Parathyroid adenoma (tissue), 2 donors: ENCODE data around the gene COL1A2.

Experiments used
- H2AFZ ChIP-seq: fragments of 300-600 bp; sonication (generic); one replicate; pipeline ENCODE4 v1.7.0; 2017; ENCODE audit warnings: antibody characterized with exemption, mild to moderate bottlenecking
- H3K27ac ChIP-seq: fragments of 300-600 bp; sonication (generic); one replicate; pipeline ENCODE4 v1.7.0; 2017
- H3K27me3 ChIP-seq: fragments of 300-600 bp; sonication (generic); one replicate; pipeline ENCODE4 v1.7.0; 2017; ENCODE audit warnings: low read length; ENCODE audit not compliant: control insufficient read depth, insufficient read depth
- H3K36me3 ChIP-seq: fragments of 300-600 bp; sonication (generic); one replicate; pipeline ENCODE4 v1.7.0; 2017; ENCODE audit warnings: low read length; ENCODE audit not compliant: control insufficient read depth, insufficient read depth
- H3K4me1 ChIP-seq: fragments of 300-600 bp; sonication (generic); one replicate; pipeline ENCODE4 v1.7.0; 2017; ENCODE audit warnings: control low read depth
- H3K4me2 ChIP-seq: fragments of 300-600 bp; sonication (generic); one replicate; pipeline ENCODE4 v1.7.0; 2017; ENCODE audit warnings: low read length
- H3K4me3 ChIP-seq: fragments of 300-600 bp; sonication (generic); one replicate; pipeline ENCODE4 v1.7.0; 2017; ENCODE audit warnings: low read depth, low read length
- H3K79me2 ChIP-seq: fragments of 300-600 bp; sonication (generic); one replicate; pipeline ENCODE4 v1.7.0; 2017; ENCODE audit warnings: control low read depth
- H3K9ac ChIP-seq: fragments of 300-600 bp; sonication (generic); one replicate; pipeline ENCODE4 v1.7.0; 2017; ENCODE audit warnings: mild to moderate bottlenecking
- H3K9me3 ChIP-seq: fragments of 300-600 bp; sonication (generic); one replicate; pipeline ENCODE4 v1.7.0; 2017; ENCODE audit warnings: low read length; ENCODE audit not compliant: control insufficient read depth
- CTCF ChIP-seq: fragments of 300-600 bp; sonication (generic); IDR thresholded peaks from one replicate; pipeline ENCODE4 v1.7.0; 2017; ENCODE audit warnings: antibody characterized with exemption, mild to moderate bottlenecking
- donor health status: primary hyperparathyroidism.

The COL1A2 gene

GRCh38 chr7:94420328-94420727 lies 25.6 kb downstream of the COL1A2 start:
- Histone ChIP-seq H3K9me3 (no peaks in the 10 kb centered on the region), H3K9ac (no peak overlapping the region), H3K4me1 (no peaks in the 10 kb centered on the region), H3K4me2 (no peak overlapping the region), H3K27me3 (no peaks in the 10 kb centered on the region), H3K36me3 (no peaks in the 10 kb centered on the region), H3K79me2 (no peaks in the 10 kb centered on the region), H3K27ac (no peak overlapping the region), H3K4me3 (no peak overlapping the region), H2AFZ (no peak overlapping the region)
- no peak for TF ChIP-seq CTCF

GRCh38 chr7:94421681-94422080 lies 27.0 kb downstream of the COL1A2 start:
- H3K36me3 ChIP-seq: no peaks in the 10 kb centered on the region

GRCh38 chr7:94422136-94422535 lies 27.4 kb downstream of the COL1A2 start:
- no peak overlapping the region for H3K4me3 ChIP-seq
- H3K36me3 ChIP-seq: no peaks in the 10 kb centered on the region
- H3K9ac ChIP-seq: no peak overlapping the region
- TF ChIP-seq CTCF: no peak
- H3K79me2 ChIP-seq: no peaks in the 10 kb centered on the region
- H3K4me2 ChIP-seq: no peak overlapping the region
- no peak overlapping the region for H3K27ac ChIP-seq
- no peaks in the 10 kb centered on the region for H3K9me3 ChIP-seq
- H3K4me1 ChIP-seq: no peaks in the 10 kb centered on the region
- no peaks in the 10 kb centered on the region for H3K27me3 ChIP-seq
- no peak overlapping the region for H2AFZ ChIP-seq

More at GRCh38 chr7:94421681-94422080, 27.0 kb downstream of the COL1A2 start:
- no peak overlapping the region for H3K9ac ChIP-seq
- no peak for TF ChIP-seq CTCF
- H3K79me2 ChIP-seq: no peaks in the 10 kb centered on the region
- no peaks in the 10 kb centered on the region for H3K27me3 ChIP-seq
- H2AFZ ChIP-seq: no peak overlapping the region
- H3K4me3 ChIP-seq: no peak overlapping the region
- no peak overlapping the region for H3K4me2 ChIP-seq
- no peaks in the 10 kb centered on the region for H3K4me1 ChIP-seq
- no peaks in the 10 kb centered on the region for H3K9me3 ChIP-seq
- H3K27ac ChIP-seq: no peak overlapping the region

- Histone ChIP-seq H3K4me3 (no peak overlapping the region), H3K79me2 (no peaks in the 10 kb centered on the region), H3K27ac (no peak overlapping the region), H3K9me3 (no peaks in the 10 kb centered on the region), H3K4me2 (no peak overlapping the region), H3K36me3 (no peaks in the 10 kb centered on the region), H3K9ac (no peak overlapping the region), H3K4me1 (no peaks in the 10 kb centered on the region), H3K27me3 (no peaks in the 10 kb centered on the region), H2AFZ (no peak overlapping the region)
- TF ChIP-seq CTCF: no peak
Observed at GRCh38 chr7:94422827-94423460, 28.2 kb downstream of the COL1A2 start.
